B cell (primary cell): ENCODE data around the gene BAHCC1. TPM values are rescaled to one million over a fixed set of nuclear protein-coding genes. Genes with fewer than 3 reads are reported as not detected.

Experiments used
- ATAC-seq: fragments of 200-7000 bp; cut with Tn5 transposase; one replicate; pipeline ENCODE4 v1.10.0; 2021; ENCODE audit warnings: low read depth, mild to moderate bottlenecking, moderate number of reproducible peaks, moderate library complexity
- CTCF ChIA-PET: fragments of 350-600 bp; sonication (Branson Sonifier 250); formaldehyde crosslinking; loops from one replicate; lab custom pipeline; 2021; ENCODE audit warnings: antibody characterized with exemption, inconsistent platforms; lab: Charles Lee
- POLR2A ChIA-PET: fragments of 350-600 bp; sonication (Branson Sonifier 250); formaldehyde crosslinking; loops from one replicate; lab custom pipeline; 2021; ENCODE audit warnings: antibody characterized with exemption; lab: Charles Lee
- DNase-seq: peaks from one replicate; pipeline ENCODE4 v3.0.0; 2013
- H2AFZ ChIP-seq: 2 replicates; pipeline ENCODE4 v1.6.1; 2012; ENCODE audit warnings: mild to moderate bottlenecking, low read depth, low read length; ENCODE audit not compliant: insufficient read depth, poor library complexity, severe bottlenecking
- H3K27ac ChIP-seq, 2 donors: 1 replicate in 1 of 2; 2 replicates in 1 of 2; pipeline ENCODE4 v1.5.1; 2012 to 2013; ENCODE audit warnings: low read length in 2 of 2, mild to moderate bottlenecking in 2 of 2, moderate library complexity in 1 of 2
- H3K27me3 ChIP-seq, 4 experiments: fragments of 200-600 bp in 1 of 4; sonication (generic) in 1 of 4; replicated peaks in 1 of 4; 1 replicate in 2 of 4; 2 replicates in 2 of 4; pipeline versions ENCODE4 v1.6.1 to v1.7.0; 2013 to 2016; ENCODE audit warnings: low read length in 3 of 4, mild to moderate bottlenecking in 2 of 4, mixed read lengths in 1 of 4, moderate library complexity in 1 of 4; ENCODE audit not compliant: insufficient read depth in 4 of 4, control insufficient read depth in 3 of 4; ENCODE audit errors: control extremely low read depth in 1 of 4
- H3K36me3 ChIP-seq, 2 experiments: replicated peaks in 1 of 2; 1 replicate in 1 of 2; 2 replicates in 1 of 2; pipeline versions ENCODE4 v1.6.1 to v1.7.1; 2013; ENCODE audit warnings: low read length in 1 of 2; ENCODE audit not compliant: insufficient read depth in 2 of 2, control insufficient read depth in 1 of 2; ENCODE audit errors: control extremely low read depth in 1 of 2, extremely low read depth in 1 of 2
- H3K4me1 ChIP-seq, 2 donors: fragments of 200-600 bp in 1 of 2; sonication (generic) in 1 of 2; 1 replicate in 1 of 2; 2 replicates in 1 of 2; pipeline versions ENCODE4 v1.5.1 to v1.6.1; 2013 to 2017; ENCODE audit warnings: low read length in 2 of 2; ENCODE audit not compliant: control insufficient read depth in 2 of 2, insufficient read depth in 2 of 2
- H3K4me2 ChIP-seq: replicated peaks from 2 replicates; pipeline ENCODE3; 2012; ENCODE audit warnings: mild to moderate bottlenecking, low read depth, low read length; ENCODE audit not compliant: poor library complexity, severe bottlenecking
- H3K4me3 ChIP-seq, 5 experiments: fragments of 200-600 bp in 1 of 5; sonication (generic) in 1 of 5; 1 replicate in 3 of 5; 2 replicates in 2 of 5; pipeline versions ENCODE4 v1.5.1 to v1.7.0; 2011 to 2016; ENCODE audit warnings: low read length in 4 of 5, mild to moderate bottlenecking in 4 of 5, low read depth in 2 of 5, control low read depth in 1 of 5, moderate library complexity in 1 of 5; ENCODE audit not compliant: insufficient read depth in 1 of 5; ENCODE audit errors: control extremely low read depth in 1 of 5, extremely low read depth in 1 of 5
- H3K79me2 ChIP-seq: fragments of 200-600 bp; sonication (generic); one replicate; pipeline ENCODE4 v1.6.0; 2016; ENCODE audit warnings: low read length; ENCODE audit not compliant: control insufficient read depth, insufficient read depth
- H3K9ac ChIP-seq: fragments of 200-600 bp; sonication (generic); 2 replicates; pipeline ENCODE4 v1.6.1; 2017; ENCODE audit warnings: mild to moderate bottlenecking, low read length, moderate library complexity
- H3K9me3 ChIP-seq, 3 donors: one replicate each; pipeline versions ENCODE4 v1.6.1 to v1.7.1; 2013; ENCODE audit warnings: low read length in 2 of 3; ENCODE audit not compliant: control insufficient read depth in 2 of 3, insufficient read depth in 1 of 3; ENCODE audit errors: control extremely low read depth in 1 of 3
- H4K20me1 ChIP-seq: 2 replicates; pipeline ENCODE4 v1.6.0; 2012; ENCODE audit warnings: mild to moderate bottlenecking, low read length; ENCODE audit not compliant: insufficient read depth, control insufficient read depth, poor library complexity, severe bottlenecking
- H3K27ac Mint-ChIP-seq: one replicate; pipeline ENCODE4 v1.8.0; 2021; ENCODE audit warnings: mixed read lengths
- H3K27me3 Mint-ChIP-seq: one replicate; pipeline ENCODE4 v1.8.0; 2021; ENCODE audit warnings: mixed read lengths
- H3K4me1 Mint-ChIP-seq: one replicate; pipeline ENCODE4 v1.8.0; 2021; ENCODE audit warnings: mixed read lengths
- H3K4me3 Mint-ChIP-seq: one replicate; pipeline ENCODE4 v1.8.0; 2021; ENCODE audit warnings: mixed read lengths
- H3K9me3 Mint-ChIP-seq: one replicate; pipeline ENCODE4 v1.8.0; 2022; ENCODE audit warnings: mixed read lengths; ENCODE audit not compliant: insufficient read depth
- EZH2 ChIP-seq: IDR thresholded peaks from 2 replicates; pipeline ENCODE4 v1.6.1; 2012; ENCODE audit warnings: borderline replicate concordance, low read depth, mild to moderate bottlenecking, moderate library complexity, low read length; ENCODE audit not compliant: insufficient read depth, poor library complexity, severe bottlenecking
- WGBS: methylation state at CpG from one replicate; pipeline ENCODE4 v1.1.5; 2013; ENCODE audit warnings: missing lambda C conversion rate; ENCODE audit not compliant: insufficient coverage; 5-methylcytosine and 5-hydroxymethylcytosine counted together
- intact Hi-C: fragments of 100-400 bp; cut with micrococcal nuclease; formaldehyde crosslinking; loops from one replicate; pipeline ENCODE4 v1.10.0; 2022
- polyA plus RNA-seq: library from polyadenylated mRNA; depleted of rRNA; stranded (reverse); fragments of >200 nt; gene quantifications from 2 replicates; pipeline ENCODE4 v1.2.3, GENCODE V29; 2012
- total RNA-seq, 2 donors: library from RNA; stranded (reverse); fragments of 120-200 nt in 1 of 2; gene quantifications; 1 replicate in 1 of 2; 2 replicates in 1 of 2; pipeline versions ENCODE4 v1.2.3 to v1.2.4, GENCODE V29; 2013 to 2022
- TF ChIP-seq, protein P1 (sequence below): fragments of 200-600 bp; IDR thresholded peaks from one replicate; pipeline ENCODE4 v1.8.0; 2022; ENCODE audit warnings: antibody characterized with exemption, mild to moderate bottlenecking

Gene BAHCC1
- total and polyA plus RNA-seq, 2 donors (not counting 1 experiment from before 2014, with no cell fraction given), result 0.12 to 0.48 TPM

DNA sequence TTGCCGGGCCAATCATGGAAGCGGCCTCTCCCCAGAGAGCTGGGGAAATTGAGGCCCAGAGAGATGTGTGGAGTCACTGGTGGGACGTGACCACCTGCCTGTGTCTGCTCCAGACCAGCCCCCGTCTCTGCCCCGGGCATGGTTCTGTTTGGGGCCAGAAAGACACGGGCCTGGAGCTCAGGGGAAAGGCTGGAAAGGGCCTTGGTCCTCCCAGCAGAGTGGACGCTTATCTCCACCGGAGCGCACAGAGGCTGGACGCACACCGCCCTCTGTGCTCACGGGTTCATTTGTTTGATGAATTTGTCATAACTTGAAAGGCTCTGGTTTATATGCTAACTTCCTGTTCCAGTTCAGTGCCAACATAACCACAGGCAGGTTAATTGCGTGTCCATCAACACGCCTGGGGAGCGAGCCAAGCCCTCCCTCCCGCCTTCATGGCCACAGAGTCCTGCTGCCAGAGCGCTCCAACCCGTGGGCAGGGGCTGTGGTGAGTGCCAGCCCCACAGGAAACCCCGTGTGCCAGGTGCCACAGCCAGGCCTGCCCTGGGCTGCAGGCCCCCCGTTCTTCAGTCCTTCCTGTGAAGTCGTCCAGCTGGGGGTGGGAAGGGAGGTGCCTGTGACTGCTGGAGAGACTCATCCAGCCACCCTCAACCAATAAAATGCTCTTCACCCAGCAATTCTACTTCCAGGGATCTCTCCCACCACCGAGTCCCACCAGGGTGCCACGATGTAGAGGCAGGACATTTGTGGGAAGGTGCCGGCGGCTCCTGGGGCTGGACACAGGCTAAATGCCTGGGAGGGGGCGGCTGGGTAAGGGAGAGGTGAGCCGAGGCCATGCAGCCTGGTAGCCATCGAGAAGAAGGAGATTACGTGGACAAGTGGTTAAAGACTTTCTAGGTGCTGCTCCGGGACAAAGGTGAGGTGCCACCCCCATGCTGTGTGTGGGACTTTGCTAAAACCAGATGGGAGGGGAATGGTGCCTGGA lies 29.4 kb upstream of the BAHCC1 start:
- Histone ChIP-seq H3K79me2 (no peaks in the 10 kb centered on the region), H3K4me1 (peaks cover 17% of the 10 kb centered on the region in 2 donors), H3K9ac (peak overlapping the region; percentile 9), H3K27me3 (peaks cover 0 to 50% (median 17%) of the 10 kb centered on the region in 4 experiments), H3K9me3 (peaks cover 0 to 11% (median 0%) of the 10 kb centered on the region in 3 donors), H3K27ac (no peak overlapping the region), H3K4me3 (peak overlapping the region in 1 of 5 experiments; percentile 2), H3K36me3 (no peaks in the 10 kb centered on the region), H2AFZ (peak overlapping the region; percentile 17), H4K20me1 (no peaks in the 10 kb centered on the region), H3K4me2 (peak overlapping the region; percentile 66)
- ChIA-PET CTCF (no interaction called here), POLR2A (no interaction called here)
- Mint-ChIP-seq H3K4me3 (peak overlapping the region; percentile 70), H3K4me1 (peaks cover 16% of the 10 kb centered on the region), H3K27me3 (peaks cover 36% of the 10 kb centered on the region), H3K27ac (no peak overlapping the region), H3K9me3 (no peaks in the 10 kb centered on the region)
- ATAC-seq (peak; percentile 71), DNase-seq (peak; percentile 54)
- 15% methylated on average over 27 of the region's 30 CpGs for WGBS
- intact Hi-C loops, result no loop called here
- TF ChIP-seq EZH2, result no peak

DNA sequence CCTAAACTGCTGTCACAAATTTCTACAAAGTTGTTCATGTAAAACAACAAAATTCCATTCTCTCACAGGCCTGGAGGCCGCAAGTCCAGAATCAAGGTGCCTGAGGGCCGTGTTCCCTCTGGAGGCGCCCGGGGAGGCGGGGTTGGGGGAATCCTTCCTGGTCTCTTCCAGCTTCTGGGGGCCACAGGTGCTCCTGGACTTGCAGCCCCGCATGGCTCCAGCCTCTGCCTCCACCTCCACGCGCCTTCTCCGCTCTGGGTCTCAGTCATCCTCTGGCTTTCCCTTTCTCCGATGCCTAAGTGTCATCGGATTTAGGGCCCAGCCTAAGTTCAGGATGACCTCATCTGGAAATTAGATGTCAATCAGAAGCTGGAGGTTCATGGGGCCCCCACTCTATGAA lies 28.6 kb upstream of the BAHCC1 start:
- H3K36me3 ChIP-seq, result no peaks in the 10 kb centered on the region
- peaks cover 0 to 11% (median 0%) of the 10 kb centered on the region in 3 donors for H3K9me3 ChIP-seq
- H3K27me3 ChIP-seq, result peaks cover 0 to 50% (median 17%) of the 10 kb centered on the region in 4 experiments
- H3K9me3 Mint-ChIP-seq, result no peaks in the 10 kb centered on the region
- H3K4me3 ChIP-seq, result no peak overlapping the region
- peaks cover 17% of the 10 kb centered on the region in 2 donors for H3K4me1 ChIP-seq
- H3K27ac ChIP-seq, result no peak overlapping the region
- 93% methylated on average over 11 of the region's 11 CpGs for WGBS
- ChIA-PET CTCF (no interaction called here), POLR2A (no interaction called here)
- no peak overlapping the region for H2AFZ ChIP-seq
- no peak overlapping the region for H3K9ac ChIP-seq
- H3K27me3 Mint-ChIP-seq, result peaks cover 36% of the 10 kb centered on the region
- ATAC-seq, result no peak
- intact Hi-C loops, result no loop called here
- H4K20me1 ChIP-seq, result no peaks in the 10 kb centered on the region
- no peak overlapping the region for H3K4me3 Mint-ChIP-seq
- DNase-seq, result no peak
- TF ChIP-seq, protein P1, sequence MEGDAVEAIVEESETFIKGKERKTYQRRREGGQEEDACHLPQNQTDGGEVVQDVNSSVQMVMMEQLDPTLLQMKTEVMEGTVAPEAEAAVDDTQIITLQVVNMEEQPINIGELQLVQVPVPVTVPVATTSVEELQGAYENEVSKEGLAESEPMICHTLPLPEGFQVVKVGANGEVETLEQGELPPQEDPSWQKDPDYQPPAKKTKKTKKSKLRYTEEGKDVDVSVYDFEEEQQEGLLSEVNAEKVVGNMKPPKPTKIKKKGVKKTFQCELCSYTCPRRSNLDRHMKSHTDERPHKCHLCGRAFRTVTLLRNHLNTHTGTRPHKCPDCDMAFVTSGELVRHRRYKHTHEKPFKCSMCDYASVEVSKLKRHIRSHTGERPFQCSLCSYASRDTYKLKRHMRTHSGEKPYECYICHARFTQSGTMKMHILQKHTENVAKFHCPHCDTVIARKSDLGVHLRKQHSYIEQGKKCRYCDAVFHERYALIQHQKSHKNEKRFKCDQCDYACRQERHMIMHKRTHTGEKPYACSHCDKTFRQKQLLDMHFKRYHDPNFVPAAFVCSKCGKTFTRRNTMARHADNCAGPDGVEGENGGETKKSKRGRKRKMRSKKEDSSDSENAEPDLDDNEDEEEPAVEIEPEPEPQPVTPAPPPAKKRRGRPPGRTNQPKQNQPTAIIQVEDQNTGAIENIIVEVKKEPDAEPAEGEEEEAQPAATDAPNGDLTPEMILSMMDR, result no peak
- no peak for TF ChIP-seq EZH2
- H3K4me1 Mint-ChIP-seq, result peaks cover 16% of the 10 kb centered on the region
- H3K4me2 ChIP-seq, result no peak overlapping the region
- no peak overlapping the region for H3K27ac Mint-ChIP-seq
- H3K79me2 ChIP-seq, result no peaks in the 10 kb centered on the region
